HG03439 (cell line): ENCODE data around the gene GABRR3.

Source experiments
- ATAC-seq: cut with Tn5 transposase; IDR thresholded peaks from one replicate; pipeline ENCODE4 v1.9.1; 2021; ENCODE audit warnings: mild to moderate bottlenecking, moderate library complexity; ENCODE audit not compliant: unreplicated experiment

GABRR3 gene

DNA sequence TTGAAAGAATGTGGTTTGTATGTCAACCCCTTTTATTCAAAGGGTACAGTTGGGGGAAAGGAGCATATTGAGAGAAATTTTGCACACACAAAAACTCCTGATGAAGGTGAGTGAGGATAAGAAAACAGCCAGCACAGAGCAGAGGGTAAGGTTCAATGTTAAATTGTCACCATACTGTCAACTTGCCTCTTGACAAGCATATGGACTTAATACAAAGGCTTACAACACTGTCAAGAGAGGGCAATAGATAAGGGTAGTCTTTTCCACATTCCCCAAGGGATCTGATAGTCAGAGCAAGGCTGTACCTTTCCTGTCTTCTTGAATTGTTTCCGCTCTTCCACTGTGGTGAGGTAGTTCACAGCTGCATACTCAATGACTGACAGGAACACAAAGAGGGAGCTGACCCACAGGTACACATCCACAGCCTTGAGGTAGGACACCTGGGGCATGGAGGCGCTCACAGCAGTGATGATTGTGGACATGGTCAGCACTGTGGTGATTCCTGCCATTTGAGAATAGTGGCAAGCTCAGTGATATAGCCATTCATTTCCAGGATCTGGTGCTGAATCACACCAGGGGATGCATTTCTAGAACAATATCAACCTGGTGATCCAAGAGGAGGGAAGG lies 42.5 kb downstream of the GABRR3 start:
- ATAC-seq, result no peak

DNA sequence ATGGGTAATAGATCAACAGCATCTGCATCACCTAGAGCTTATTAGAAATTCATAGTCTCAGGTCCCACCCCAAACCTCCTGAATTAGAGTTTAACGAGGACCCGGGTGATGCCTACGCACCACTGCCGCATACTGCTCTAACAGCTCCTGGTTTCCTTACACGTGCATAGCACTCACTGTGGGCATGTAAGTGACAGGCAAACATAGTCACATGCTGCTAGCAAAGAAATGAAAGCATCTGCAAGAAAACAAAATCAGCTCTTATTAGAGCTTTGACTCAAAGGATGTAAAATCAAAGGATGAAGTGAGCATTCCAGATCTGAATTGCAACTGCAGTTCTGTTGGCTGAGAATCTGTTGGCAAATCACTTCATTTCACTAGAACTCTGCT lies 43.8 kb downstream of the GABRR3 start:
- no peak for ATAC-seq

DNA sequence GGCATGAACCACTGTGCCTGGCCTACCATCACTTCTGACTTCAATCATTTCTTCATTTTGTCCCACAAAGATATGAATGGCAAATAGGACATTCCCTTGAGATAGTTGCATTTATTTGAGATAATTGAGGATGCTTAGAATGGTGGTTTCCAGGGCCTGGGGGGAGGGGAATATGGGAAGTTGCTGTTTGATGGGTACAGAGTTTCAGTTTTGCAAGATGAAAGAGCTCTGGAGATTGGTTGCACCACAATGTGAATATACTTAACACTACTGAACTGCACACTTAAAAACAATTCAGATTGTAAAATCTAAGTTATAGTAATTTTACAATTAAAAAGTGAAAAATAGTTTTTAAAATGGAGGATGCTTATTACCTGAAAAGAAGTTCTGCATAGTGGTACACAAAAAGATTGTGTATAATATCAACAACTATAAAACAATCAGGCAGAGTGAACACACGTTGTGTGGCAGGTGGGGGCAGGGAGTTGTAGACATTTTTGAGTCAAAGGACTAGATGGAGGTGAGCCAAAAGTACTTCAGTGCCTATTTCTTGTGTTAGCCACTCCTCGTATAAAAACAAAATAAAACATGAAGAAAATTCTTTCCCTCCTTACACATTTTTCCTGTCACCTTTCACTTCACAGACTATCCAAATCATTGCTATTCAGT lies 44.4 kb downstream of the GABRR3 start:
- ATAC-seq, result no peak

DNA sequence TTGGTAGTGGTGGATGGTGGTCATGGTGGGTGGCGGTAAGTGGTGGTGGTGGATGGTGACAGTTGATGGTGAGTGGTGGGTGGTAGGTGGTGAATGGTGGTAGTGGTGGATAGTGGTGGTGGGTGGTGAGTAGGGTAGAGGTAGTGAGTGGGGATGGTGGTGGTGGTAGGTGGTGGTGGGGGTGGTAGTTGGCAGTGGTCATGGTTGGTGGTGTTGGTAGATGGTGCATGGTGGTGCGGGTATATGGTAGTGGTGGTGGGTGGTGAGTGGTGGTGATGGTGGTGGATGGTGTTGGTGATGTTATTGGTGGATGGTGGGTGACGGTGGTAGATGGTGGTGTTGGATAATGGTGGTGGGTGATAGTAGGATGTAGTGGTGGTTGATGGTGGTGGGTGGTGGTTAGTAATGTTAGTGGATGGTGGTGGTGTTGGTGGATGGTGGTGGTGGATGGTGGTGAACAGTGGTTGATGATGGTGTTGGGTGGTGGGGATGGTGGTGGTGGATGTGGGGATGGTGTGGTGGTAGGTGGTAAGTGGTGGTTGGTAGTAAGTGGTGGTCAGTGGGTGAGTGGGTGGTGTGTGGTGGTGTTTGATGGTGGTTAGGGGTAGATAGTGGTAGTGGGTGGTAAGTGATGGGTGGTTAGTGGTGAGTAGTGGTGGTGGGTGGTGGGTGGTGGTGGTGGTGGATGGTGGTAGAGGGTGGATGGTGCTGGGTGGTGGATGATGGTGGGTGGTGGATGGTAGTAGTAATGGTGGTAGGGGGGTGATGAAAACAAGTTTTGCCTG lies 46.1 kb downstream of the GABRR3 start:
- ATAC-seq, result no peak

DNA sequence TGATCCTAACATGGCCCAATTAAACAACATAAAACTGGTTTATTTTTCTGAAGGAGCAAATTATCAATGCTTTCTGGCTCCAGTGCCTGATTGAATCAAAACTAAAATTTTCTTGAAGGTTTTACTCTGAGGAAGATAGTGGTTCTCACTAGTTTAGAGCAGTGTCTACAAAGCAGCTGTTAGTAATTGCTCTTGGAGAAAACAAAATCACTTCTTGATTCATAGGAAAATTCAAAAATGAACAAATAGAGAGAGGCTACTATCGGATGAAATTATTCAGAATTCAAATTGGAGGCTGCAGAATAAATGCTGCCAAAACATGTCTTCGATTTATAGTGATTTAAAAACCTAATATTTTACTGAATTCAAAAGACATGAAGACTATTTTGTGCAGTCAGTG lies 47.8 kb downstream of the GABRR3 start:
- ATAC-seq, result no peak

DNA sequence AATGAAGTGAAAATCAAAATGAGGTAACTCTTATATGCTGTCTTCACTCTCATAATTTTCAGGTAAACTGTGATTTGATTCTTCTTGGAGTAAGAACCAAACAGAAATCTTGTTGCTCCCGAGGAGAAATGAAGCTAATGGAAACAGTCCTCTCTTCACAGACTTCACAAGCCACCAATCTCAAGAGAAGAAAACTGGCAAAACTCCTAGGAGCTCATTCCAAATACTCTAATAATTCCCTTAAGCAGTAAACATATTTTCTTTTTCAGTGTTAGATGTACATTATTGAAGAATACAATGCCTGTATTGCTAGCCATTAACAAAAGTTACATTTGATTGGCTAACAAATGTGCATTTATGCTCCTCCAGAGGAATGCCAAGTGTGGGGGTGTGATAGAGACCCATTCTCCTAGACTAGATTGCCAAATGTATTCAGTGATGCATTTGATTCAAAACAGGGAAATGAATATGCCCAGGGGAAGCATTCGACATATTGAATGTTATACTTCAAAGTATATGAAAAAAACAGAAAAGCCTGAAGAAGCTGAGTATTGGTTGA lies 51.1 kb downstream of the GABRR3 start:
- no peak for ATAC-seq

DNA sequence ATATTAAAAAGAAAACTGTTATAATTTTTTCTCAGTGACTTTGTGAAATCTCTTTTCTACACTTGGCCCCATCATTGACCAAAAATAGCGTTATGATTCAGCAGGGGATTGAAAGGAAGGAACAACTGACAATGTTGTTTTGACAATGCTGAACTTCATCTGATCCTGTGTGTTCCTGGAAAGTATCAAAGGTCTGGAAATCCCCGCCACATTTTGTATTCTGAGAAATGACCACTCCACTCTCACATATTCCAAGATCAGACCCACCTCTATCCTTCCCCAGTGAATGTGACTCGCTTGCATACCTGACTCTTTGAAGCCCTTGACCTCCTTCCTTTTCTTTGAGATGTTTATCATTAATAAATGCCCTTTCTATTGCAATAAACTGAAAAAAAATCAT lies 53.2 kb downstream of the GABRR3 start:
- ATAC-seq, result no peak

DNA sequence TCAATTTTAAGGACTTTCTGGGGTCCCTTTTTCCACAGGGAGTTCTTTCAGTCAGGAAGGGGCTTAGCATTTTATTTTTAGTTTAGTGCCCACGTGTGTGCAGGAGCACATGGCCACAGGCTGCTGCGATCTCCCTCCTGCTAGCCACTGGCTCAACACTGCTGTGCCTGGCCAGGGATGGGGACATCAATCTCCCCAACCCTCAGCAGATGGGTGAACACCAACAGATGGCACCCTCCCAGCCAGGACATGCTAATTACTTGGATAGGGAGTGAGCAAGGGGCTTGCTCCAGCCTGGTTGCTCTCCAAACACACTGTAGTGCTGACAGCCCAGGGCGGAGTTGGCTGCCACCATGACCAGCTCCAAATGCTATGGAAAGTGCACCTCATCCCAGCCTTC lies 55.5 kb downstream of the GABRR3 start:
- no peak for ATAC-seq

DNA sequence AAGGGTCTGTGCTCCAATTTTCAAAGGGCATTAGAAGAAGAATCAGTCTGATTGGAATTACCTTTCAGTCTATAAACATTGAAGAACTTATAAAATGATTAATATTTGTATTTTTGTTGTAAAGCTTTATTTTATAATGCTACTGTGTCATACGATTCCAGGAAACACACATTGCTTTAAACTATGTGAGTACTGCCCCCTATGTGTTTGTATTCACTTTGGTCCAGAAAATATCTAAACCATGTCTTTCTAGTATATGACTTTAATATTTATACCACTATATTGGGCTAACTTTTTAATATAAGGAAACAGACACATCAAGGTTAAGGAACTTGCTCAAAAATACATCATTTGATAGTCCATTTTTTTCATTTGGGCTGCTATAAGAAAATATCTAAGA lies 59.6 kb downstream of the GABRR3 start:
- ATAC-seq, result no peak

DNA sequence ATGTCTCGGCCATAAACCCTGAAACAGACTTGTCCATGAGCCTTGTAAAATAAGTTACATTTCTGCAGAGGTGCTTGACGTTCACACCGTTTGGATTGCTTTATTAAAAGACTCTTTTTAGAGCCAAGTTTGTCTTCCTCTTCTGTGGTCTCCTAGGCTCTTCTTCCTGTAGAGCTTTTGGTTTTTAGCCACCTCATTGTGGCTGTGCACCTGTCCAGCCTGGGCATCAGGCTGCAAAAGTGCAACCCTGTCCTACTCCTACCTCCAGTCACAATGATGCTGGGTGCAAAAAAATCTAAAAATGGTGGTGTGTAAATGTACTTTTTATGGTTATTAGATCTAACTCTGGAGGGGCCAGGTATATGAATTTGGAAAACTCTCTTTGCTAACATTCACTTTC lies 60.1 kb downstream of the GABRR3 start:
- ATAC-seq, result no peak

DNA sequence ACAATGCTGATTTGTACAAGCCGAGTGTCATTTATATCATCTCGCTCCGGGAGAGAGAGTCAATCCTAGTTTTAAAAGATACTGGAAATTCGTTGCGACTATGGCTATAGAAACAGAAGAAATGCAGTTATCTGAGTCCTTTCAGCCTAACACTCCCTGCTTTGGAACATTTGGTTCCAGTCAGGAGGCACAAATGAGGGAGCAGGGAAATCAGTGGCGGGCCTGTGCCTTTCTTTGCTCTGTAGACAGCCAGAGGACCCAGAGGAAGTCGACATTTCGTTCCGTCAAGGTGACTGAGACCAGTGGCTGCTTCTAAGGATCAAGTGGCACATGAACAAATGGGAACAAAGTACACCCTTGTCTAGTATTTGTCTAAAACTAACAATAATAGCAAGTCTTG lies 62.1 kb downstream of the GABRR3 start:
- no peak for ATAC-seq

DNA sequence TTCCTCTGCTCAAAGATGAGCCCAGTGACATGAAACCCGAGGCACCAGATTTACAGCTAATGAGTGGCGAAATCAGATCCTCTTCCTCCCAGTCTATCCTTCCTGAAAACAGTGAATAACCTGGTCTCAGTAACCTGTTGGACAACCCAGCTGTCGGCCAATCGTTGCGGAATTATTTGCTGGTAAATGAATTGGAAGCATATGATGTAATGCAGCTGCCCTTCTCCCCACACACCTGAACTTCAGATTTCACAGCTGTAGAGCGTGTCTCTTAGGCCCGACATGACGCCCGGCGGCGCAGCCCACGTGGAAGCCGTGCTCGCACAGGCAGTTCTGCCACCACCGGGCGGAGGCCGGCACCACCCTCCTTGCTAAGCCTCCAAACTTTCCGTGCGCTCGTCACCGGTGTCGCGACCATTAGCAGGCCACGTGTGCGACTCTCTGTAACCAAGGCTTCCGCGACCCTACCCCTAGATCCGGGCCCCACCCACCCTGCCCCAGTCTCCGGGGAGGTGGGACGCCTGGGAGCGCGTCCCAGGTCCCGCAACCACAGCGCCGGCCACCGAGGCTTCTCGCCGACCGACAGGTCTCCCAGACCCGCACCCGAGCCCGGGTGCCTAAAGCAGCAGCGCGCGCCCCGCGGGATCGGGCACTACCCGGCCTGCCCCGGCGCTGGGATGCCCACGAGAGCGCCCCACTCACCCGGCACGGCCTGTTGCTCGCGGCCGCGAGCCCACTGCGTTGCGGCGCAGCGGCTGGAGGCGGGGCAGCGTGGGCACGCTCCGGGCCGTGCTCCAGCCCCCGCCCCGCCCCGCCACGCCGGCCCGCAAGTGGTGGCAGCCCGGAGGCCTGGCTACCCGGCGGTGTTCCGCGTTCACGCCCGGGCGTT lies 63.2 kb downstream of the GABRR3 start, which contains the start of gene RIOX2:
Gene RIOX2, minus strand, starts transcription at position 753 of the 889 bp plus-strand sequence. CDS start 4,838 bp downstream, outside the sequence.
- ATAC-seq, result peak; percentile 88

DNA sequence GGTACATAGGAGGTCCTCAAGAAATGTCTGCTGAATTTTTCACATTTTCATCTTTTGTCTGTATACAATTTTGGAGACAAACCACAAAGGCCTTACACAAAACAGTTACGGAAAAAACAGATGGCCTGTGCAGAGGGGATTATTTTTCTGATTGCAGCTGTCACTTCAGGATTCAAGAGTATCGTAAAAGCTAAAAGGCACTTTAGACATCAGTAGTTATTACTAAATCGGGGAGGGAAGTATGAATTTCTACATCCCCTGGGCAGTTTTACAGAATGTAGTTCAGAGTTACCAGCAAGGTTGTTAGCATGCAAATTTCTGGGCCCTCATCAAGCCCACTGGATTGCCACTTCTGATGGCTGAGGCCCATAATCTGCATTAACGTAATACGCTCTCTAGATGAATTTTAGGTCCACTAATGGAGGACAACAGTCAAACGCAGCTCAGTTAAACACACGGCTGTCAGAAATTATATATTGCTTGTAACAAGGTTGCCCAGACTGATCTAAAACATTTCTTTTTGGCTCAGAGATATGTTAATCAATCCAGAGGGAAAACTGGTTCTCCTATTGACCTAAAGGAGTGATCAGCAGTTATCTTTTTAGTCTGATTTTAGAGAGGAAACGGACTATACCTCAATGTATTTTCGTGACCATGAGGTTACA lies 64.0 kb downstream of the GABRR3 start:
- ATAC-seq, result no peak

DNA sequence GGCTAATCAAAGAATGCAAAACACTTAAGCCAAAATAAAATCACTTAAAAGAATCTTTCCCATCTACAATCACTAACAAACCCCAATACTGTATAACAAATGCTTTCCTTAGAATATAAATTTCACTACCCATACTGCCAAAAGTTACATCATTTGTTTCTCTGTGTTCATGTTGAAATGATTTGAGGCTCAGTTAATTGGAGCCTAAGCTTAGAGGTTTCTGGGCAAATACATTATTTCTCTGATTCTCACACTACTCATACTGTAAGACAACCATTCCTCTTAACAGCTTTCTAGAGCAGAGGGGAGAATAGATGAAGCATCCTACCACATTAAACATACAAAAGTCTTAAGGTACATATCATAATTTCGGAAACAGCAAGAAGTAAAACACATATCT lies 65.0 kb downstream of the GABRR3 start:
- ATAC-seq, result no peak

DNA sequence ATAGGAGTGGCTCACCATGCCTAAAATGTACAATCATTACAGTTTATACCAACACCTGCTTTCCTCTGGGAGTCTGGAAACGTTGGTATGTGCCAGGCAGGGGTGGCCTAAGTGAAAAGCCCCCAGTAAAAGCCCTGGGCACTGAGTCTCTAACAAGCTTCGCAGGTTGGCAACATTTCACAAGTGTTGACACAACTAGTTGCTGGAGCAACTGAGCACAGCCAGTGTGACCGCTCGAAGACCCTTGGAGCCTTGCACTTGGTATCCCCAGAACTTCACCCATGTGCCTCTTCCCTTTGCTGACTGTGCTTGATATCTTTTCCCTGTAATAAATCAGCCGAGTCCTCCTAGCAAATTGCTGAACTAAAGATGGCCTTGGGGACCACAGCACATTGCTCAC lies 65.6 kb downstream of the GABRR3 start:
- ATAC-seq, result no peak

DNA sequence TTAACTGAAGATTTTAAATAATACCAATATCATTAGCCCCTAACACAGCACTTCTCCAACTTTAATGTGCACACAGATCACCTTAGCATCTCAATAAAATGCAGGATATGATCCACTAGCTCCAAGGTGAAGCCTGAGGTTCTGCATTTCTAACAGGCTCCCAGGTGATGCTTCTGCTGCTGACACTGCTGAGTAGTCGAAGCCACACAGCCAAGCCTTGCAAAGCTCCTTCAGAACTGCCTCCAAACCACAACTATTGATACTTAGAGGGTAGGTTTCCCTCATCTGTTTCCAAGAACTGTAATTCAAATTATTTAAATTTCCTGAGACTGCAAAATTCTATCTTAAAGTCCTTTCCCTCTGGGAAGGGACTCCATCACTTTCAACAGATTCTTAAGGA lies 66.7 kb downstream of the GABRR3 start:
- no peak for ATAC-seq

DNA sequence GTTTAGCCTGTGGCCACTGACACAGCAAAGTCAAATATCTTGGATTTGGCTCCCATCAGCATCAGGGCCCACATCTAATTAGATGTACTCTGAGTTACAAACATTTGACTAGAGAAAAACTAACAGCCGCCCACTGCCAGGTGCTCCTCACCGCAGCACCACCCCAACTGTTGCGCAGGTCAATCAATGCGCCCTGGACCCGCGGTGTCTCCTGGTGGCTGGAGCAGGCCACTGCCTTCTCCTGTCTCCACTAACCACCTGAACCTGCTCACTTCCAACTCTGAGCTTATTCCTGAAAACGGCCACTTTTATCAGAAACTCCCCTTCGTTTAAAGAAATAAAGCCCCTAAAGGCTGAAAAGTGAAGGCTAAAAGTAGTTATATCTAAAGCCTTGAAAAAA lies 67.1 kb downstream of the GABRR3 start:
- no peak for ATAC-seq

DNA sequence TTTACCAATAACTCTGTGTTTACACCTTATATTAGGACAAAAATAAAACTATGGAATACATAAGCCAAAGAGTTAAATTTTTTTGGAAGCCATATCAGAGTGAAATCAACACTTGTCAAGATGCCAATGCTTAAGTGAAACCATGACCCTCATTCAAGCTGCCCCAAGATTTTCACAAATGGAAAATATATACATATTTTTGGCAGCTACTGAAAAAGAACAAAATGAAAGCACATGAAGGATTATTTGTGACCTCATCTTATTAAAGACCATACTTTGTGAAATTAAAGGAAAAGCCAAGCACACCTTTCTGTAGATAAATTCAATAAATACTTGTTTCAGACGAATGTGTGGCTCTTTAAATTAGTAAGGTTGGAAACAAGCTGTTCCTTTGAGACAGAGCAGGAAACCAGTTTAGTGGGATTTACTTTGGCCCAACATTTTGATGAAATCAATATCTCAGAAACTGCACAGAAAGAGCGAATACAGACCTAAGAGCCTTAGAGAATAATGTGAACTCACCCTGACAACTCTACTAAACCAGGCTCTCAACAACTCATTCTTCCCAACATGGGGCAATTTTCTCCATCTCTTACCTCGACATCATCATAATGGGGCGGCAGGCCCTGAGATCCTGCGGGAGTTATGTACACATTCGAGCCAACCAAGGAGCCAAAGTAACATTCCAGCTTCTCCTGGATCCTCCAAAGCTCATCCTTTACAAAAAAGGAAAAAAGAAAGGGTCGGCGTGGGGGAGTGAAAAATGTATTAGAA lies 73.9 kb downstream of the GABRR3 start:
- ATAC-seq, result no peak

DNA sequence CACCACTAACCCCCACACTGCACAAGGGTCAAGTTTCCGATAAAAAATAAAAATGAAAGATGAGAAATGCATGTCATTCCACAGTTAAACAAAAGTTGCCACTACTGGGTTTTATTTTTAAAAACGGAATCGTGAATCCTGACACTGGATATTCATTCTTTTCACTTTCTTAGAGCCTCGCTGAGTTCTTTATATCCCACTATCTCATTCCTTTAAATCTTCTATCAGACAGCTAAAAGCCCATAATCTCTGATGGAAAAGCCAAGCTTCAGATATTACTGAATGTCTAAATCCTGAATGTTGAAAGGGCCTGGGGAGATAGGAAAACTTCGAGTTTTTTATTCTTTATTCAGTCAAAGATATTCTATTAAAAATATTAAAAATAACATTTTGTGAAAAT lies 74.6 kb downstream of the GABRR3 start:
- ATAC-seq, result no peak

DNA sequence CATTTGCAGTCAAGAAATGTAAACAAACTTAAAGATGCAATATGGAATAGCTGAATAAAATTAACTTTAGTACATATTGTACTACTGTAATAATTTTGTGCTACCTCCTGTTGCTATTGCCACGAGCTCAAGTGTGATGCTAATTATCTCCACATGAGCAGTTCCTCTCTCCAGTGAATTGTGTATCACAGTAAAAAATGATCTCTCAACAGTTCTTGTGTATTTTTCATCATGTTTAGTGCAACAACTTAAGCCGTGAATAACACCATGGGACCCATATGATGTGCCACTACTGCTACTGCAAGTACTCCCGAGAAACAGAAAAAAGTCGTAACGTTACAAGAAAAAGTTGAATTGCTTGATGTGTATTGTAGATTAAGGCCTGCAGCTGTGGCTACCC lies 75.2 kb downstream of the GABRR3 start:
- ATAC-seq, result no peak
